Adipocyte (in vitro differentiated cells): ENCODE measurements around the gene TNNT2.

Experiments
- DNase-seq: peaks from one replicate; pipeline ENCODE4 v3.0.0-alpha.2; 2015; ENCODE audit warnings: low read depth
- H3K27me3 ChIP-seq: replicated peaks from 2 replicates; pipeline ENCODE4 v1.7.0; 2013; ENCODE audit warnings: mild to moderate bottlenecking, low read length, moderate library complexity; ENCODE audit not compliant: control insufficient read depth, insufficient read depth
- H3K36me3 ChIP-seq: 2 replicates; pipeline ENCODE4 v1.7.0; 2013; ENCODE audit warnings: low read length, mild to moderate bottlenecking, moderate library complexity; ENCODE audit not compliant: control insufficient read depth, insufficient read depth, severe bottlenecking
- H3K4me1 ChIP-seq: 2 replicates; pipeline ENCODE4 v1.7.0; 2013; ENCODE audit warnings: mild to moderate bottlenecking, low read length, moderate library complexity; ENCODE audit not compliant: control insufficient read depth, insufficient read depth
- H3K4me3 ChIP-seq: 2 replicates; pipeline ENCODE4 v1.7.0; 2013; ENCODE audit warnings: mild to moderate bottlenecking, low read length, moderate library complexity
- H3K9ac ChIP-seq: 2 replicates; pipeline ENCODE4 v1.7.0; 2013; ENCODE audit warnings: mild to moderate bottlenecking, low read length, moderate library complexity
- H3K9me3 ChIP-seq: 2 replicates; pipeline ENCODE4 v1.7.0; 2013; ENCODE audit warnings: mild to moderate bottlenecking, low read length, moderate library complexity; ENCODE audit not compliant: control insufficient read depth

The TNNT2 gene

DNA sequence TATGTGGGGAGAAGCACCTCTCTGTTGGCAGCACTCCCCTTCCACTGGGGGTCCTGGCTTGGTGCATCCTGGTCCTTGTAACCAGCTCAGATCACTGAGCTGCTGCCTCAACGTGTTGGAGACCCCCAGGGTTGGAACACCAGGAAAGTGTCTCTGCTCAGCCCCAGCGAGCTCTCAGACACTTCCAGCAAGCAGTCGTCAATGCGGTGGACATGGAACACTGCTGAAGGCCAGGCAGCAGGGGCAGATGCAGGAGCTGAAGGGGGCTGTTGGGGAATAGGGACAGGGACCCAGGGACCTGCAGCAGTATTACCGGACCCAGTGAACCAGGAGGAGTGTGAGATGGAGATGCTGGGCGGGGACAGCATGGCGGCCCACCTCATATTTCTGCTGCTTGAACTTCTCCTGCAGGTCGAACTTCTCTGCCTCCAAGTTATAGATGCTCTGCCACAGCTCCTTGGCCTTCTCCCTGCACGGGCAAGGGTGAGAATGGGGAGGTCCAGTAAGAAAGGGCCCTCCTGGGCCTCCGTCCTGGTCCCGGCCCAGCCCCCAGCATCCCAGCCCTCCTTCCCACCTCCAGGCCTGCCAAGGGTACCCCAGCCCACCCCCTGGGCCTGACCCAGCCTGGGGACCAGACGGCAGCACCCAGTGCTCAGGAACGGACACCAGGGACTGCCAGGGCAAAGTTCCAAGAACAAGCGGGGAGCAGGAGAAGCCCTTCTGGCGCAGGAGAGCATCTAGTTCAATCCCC, 16.4 kb downstream of the TNNT2 start:
- no peak for DNase-seq
- no peak overlapping the region for H3K4me3 ChIP-seq
- no peaks in the 10 kb centered on the region for H3K9me3 ChIP-seq
- no peaks in the 10 kb centered on the region for H3K4me1 ChIP-seq
- H3K36me3 ChIP-seq = no peaks in the 10 kb centered on the region
- peaks cover 57% of the 10 kb centered on the region for H3K27me3 ChIP-seq
- no peak overlapping the region for H3K9ac ChIP-seq

DNA sequence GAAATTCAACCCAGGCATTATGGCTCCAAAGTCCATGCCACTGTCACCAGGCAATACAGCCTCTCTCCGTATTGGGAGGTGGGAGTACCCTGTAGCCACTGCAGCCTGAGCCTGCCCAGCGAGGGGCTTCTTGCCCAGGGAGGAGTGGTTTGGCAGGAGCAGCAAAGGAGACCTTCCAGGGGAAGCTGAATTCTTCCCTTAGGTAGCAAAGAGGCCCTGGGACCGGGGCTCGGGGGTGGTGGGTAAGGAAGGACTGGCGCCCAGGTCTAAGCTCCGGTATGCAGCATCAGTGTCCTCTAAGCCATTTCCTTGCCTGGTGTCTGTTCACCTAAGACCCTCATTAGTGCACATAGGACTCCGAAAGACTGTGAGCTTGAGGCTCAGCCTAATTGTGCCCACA, 17.0 kb downstream of the TNNT2 start:
- H3K36me3 ChIP-seq = no peaks in the 10 kb centered on the region
- no peak for DNase-seq

DNA sequence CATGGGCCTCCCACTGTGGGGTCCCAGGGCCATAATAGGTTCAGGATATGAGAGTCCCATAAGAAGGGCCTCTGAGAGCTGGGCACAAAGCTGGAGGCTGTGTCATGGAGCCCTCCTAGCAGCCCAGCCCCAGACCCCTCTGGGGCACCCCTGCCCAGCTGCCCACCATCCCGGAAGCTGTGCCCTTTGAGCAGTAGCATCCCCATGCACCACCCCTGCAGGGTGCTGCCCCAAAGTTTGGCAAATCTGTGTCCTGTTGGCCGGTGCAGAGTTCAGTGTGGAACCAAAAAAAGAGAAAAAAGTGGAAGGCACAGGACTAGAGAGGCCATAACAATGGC, 17.6 kb downstream of the TNNT2 start:
- no peaks in the 10 kb centered on the region for H3K4me1 ChIP-seq
- peaks cover 53% of the 10 kb centered on the region for H3K27me3 ChIP-seq
- no peak overlapping the region for H3K9ac ChIP-seq
- no peaks in the 10 kb centered on the region for H3K9me3 ChIP-seq
- no peak overlapping the region for H3K4me3 ChIP-seq
- DNase-seq = no peak
- H3K36me3 ChIP-seq = no peaks in the 10 kb centered on the region

More for the DNA sequence above, 17.0 kb downstream of the TNNT2 start:
- H3K4me1 ChIP-seq = no peaks in the 10 kb centered on the region
- H3K4me3 ChIP-seq = no peak overlapping the region
- peaks cover 56% of the 10 kb centered on the region for H3K27me3 ChIP-seq
- H3K9me3 ChIP-seq = no peaks in the 10 kb centered on the region
- H3K9ac ChIP-seq = no peak overlapping the region

DNA sequence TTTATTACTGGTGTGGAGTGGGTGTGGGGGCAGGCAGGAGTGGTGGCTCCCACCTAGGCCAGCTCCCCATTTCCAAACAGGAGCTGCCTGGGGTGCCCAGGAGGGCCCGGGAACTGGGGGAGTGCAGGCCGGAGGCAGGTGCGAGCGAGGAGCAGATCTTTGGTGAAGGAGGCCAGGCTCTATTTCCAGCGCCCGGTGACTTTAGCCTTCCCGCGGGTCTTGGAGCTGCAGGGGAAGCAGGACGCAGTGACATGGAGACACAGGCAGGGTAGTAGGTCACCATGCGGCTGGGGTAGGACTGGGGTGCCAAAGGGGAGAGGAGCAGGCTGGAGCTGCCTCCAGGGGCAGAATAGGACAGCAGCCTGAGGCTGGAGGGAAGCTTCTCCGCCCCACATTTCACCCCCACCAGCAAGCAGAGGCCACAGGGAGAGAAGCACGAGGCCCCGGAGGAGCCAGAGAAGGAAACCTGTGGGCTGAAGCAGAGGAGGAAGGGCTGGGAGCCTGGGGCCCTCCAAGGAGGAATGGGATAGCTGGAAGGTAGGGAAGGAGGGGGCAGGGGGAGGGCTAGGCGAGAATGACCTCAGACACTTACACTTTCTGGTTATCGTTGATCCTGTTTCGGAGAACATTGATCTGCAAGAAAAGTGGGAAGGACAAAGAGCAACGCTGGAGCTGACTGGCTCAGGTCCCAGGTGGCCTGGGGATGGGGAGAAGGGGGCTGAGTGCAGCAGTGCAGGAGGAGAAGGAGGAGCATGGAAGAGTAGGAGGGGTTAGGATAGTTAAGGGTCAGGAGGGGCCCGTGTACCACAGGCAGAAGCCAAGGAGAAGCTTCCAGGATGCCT, 18.2 kb downstream of the TNNT2 start:
- DNase-seq = no peak
- Histone ChIP-seq H3K36me3 (no peaks in the 10 kb centered on the region), H3K9me3 (no peaks in the 10 kb centered on the region), H3K4me3 (no peak overlapping the region), H3K4me1 (no peaks in the 10 kb centered on the region), H3K9ac (no peak overlapping the region), H3K27me3 (peaks cover 57% of the 10 kb centered on the region)

DNA sequence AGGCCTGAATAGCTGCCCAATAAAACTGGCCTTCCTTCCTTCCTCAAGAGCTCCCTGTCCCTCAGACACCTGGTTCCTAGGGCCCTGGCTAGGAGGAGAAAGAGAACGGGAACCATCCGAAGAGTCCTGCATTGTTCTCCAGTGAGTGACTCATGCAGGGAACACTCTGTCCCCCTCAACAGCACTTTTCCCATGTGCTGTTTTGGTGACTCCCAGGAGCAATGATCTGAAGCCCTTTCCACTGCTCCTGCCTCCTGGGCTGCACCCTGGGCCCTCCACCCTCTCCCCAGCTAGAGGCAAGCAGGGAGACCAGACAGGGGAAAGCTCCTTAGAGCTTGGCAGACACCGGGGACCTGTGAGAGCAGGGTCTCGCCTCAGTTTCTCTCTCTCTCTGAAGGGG, 18.9 kb downstream of the TNNT2 start:
- peak; percentile 48 for DNase-seq
- Histone ChIP-seq H3K4me3 (no peak overlapping the region), H3K9me3 (no peaks in the 10 kb centered on the region), H3K36me3 (no peaks in the 10 kb centered on the region), H3K27me3 (peaks cover 63% of the 10 kb centered on the region), H3K4me1 (no peaks in the 10 kb centered on the region), H3K9ac (no peak overlapping the region)

DNA sequence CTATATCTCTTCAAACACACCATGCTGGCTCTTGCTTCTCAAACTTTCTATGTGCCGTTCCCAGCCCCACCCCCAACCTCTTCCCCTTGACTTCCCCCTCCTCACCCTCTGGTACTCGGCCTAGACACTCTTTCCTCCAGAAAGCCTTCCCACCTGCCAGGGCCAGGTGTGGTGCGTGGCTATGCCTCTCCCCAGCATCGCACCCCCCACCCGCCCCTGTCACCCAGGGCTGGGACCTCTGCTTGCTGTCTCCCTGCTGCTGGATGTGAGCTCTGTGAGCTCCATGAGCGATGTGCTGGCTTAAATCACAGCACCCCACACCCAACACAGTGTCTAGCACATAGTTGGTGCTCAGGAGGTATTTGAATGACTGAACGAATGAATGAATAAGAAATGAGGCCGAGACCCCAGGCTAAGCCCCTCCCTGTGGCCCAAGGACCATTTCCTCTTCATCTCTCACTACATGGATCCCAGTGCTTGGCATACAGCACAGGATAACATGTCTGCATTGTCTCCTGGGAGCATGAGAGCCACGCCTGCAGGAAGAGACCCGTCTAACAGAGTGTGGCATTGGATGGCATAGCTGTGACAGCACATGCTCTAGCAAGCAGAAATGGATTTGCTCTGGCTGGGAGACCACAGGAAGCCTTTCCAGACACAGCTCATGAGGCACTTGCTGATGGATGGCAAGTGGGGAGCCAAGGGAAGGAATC, 19.7 kb downstream of the TNNT2 start:
- no peak for DNase-seq
- no peak overlapping the region for H3K4me3 ChIP-seq
- no peak overlapping the region for H3K9ac ChIP-seq
- H3K36me3 ChIP-seq = no peaks in the 10 kb centered on the region
- peaks cover 63% of the 10 kb centered on the region for H3K27me3 ChIP-seq
- H3K9me3 ChIP-seq = no peaks in the 10 kb centered on the region
- no peaks in the 10 kb centered on the region for H3K4me1 ChIP-seq

DNA sequence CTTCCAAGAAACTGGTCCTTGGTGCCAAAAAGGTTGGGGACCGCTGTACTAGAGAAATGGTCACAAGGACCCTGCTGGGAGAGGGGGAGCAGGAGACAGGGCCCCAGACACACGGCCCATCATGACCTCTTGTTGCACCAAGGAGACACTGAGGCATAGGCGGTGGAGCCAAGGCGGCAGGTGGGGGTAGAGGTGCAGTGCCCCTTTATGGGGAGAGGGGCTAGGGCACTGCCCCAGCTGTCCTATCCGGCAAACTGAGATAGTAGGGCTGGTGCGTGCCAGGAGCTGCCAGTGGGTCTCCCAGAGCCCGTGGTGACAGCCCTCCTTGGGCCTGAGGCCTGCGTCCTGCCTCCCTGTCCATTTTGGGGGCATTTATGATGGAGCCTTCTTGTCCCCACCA, 20.3 kb downstream of the TNNT2 start:
- Histone ChIP-seq H3K27me3 (peaks cover 63% of the 10 kb centered on the region), H3K36me3 (no peaks in the 10 kb centered on the region), H3K9ac (no peak overlapping the region), H3K4me1 (no peaks in the 10 kb centered on the region), H3K4me3 (no peak overlapping the region), H3K9me3 (no peaks in the 10 kb centered on the region)
- no peak for DNase-seq

DNA sequence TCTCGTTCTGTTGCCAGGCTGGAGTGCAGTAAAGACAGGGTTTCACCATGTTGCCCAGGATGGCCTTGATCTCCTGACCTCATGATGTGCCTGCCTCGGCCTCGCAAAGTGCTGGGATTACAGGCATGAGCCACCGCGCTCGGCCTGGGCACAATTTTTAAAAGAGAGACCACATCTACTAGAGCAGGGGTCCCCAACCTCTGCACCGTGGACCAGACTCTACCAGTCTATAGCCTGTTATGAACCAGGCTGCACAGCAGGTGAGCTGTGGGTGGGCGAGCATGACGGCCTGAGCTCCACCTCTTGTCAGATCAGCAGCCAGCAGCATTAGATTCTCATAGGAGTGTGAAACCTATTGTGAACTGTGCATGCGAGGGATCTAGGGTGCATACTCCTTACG, 20.8 kb downstream of the TNNT2 start:
- Histone ChIP-seq H3K4me3 (no peak overlapping the region), H3K36me3 (no peaks in the 10 kb centered on the region), H3K9ac (no peak overlapping the region), H3K9me3 (no peaks in the 10 kb centered on the region), H3K4me1 (no peaks in the 10 kb centered on the region), H3K27me3 (peaks cover 65% of the 10 kb centered on the region)
- no peak for DNase-seq

DNA sequence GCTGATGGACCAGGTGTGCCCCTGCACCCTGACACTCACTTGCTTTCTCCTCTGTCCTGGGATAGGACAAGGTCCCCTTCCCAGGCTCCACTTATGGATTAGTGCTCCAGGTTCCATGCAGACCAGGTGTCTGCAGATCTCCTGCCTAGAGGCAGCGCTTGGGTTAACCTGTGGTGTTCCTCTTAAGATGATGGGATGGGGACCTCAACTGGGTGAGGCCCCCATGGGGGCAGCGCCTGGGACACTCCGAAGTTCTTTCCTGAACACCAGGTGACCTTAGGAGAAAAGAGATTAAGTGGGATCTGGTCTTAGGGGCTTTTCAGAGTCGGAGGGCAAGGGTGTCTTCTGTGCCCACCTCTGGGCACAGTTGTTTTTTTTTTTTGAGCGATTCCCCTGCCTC, 21.2 kb downstream of the TNNT2 start:
- H3K9me3 ChIP-seq = no peaks in the 10 kb centered on the region
- DNase-seq = no peak

DNA sequence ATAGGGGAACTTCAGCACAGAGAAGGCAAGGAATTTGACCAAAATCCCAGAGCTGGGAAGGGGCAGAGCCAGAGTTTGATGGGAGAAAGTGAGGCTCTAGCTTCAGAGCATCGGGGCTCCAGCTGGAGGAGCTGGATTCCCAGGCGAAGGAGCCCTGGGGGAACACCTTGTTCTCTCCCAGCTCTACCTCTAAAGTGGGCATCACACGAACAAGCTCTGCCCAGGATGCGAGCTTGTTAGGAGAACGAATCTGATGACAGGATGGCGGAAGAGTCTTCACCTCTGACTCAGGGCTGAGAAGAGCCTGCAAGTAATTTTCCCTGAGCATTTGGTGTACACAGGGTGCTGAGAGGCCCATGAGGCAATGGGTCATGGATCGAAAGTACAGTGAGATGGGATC, 22.0 kb downstream of the TNNT2 start:
- Histone ChIP-seq H3K9me3 (no peaks in the 10 kb centered on the region), H3K9ac (no peak overlapping the region), H3K4me1 (no peaks in the 10 kb centered on the region)

More for the DNA sequence above, 21.2 kb downstream of the TNNT2 start:
- no peaks in the 10 kb centered on the region for H3K4me1 ChIP-seq
- no peak overlapping the region for H3K9ac ChIP-seq
- H3K27me3 ChIP-seq = peaks cover 70% of the 10 kb centered on the region
- H3K36me3 ChIP-seq = no peaks in the 10 kb centered on the region
- H3K4me3 ChIP-seq = no peak overlapping the region

DNA sequence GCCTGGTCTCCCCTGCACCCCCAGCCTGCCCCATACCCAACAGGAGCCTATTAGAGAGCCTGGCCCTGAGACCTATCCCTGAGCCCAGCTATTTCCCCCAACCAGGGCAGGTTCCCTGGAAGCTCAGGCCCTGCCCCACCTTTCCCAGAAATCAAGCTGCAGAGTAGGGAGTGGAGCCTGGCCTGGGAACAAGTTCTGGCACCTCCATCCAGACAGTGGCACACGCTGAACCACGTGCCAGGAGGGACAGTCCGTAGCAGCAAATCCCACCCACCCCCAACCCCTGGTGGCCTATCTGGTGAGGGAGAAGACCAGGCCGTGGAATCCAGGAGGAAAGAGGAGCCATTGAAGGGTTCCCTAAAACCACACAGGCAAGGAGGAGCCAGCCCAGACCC, 22.6 kb downstream of the TNNT2 start:
- Histone ChIP-seq H3K36me3 (no peaks in the 10 kb centered on the region), H3K9ac (no peak overlapping the region), H3K4me3 (no peak overlapping the region), H3K9me3 (no peaks in the 10 kb centered on the region), H3K27me3 (peaks cover 62% of the 10 kb centered on the region), H3K4me1 (no peaks in the 10 kb centered on the region)
- no peak for DNase-seq

More for the DNA sequence above, 22.0 kb downstream of the TNNT2 start:
- DNase-seq = no peak
- Histone ChIP-seq H3K36me3 (no peaks in the 10 kb centered on the region), H3K27me3 (peaks cover 65% of the 10 kb centered on the region), H3K4me3 (no peak overlapping the region)
